K562 (cell line): ENCODE data around the gene PITPNC1. TPM values are rescaled to one million over a fixed set of nuclear protein-coding genes. Genes with fewer than 3 reads are reported as not detected.

ENCODE experiments used
- ARID3A ChIP-seq: IDR thresholded peaks from 2 replicates; pipeline ENCODE4 v1.6.1; 2012; ENCODE audit warnings: low read depth, low read length, improper control_type of control experiment, borderline replicate concordance
- CHD7 ChIP-seq: fragments of 200-600 bp; sonication (generic); IDR thresholded peaks from one replicate; pipeline ENCODE4 v1.6.1; 2012; ENCODE audit warnings: mild to moderate bottlenecking, low read depth, low read length, inconsistent platforms
- DLX4 ChIP-seq: fragments of 250-450 bp; sonication (Bioruptor Pico); IDR thresholded peaks from 2 replicates; pipeline ENCODE4 v1.6.1; 2021; ENCODE audit warnings: mild to moderate bottlenecking
- FIP1L1 ChIP-seq: fragments of 200-400 bp; formaldehyde crosslinking; IDR thresholded peaks from 2 replicates; pipeline ENCODE4 v1.6.1; 2018; ENCODE audit warnings: mild to moderate bottlenecking, low read depth, low read length; ENCODE audit not compliant: poor library complexity, severe bottlenecking
- HDAC2 ChIP-seq: fragments of 450-650 bp; IDR thresholded peaks from 2 replicates; pipeline ENCODE4 v1.6.1; 2016; ENCODE audit warnings: mild to moderate bottlenecking
- KDM1A ChIP-seq, 2 experiments: fragments of 450-650 bp; IDR thresholded peaks; 2 replicates each; pipeline ENCODE4 v1.6.1; 2016; ENCODE audit warnings: mild to moderate bottlenecking in 2 of 2
- NCOR1 ChIP-seq: fragments of 450-650 bp; IDR thresholded peaks from 2 replicates; pipeline ENCODE4 v1.6.1; 2016; ENCODE audit warnings: mild to moderate bottlenecking, moderate library complexity
- POLR3A ChIP-seq: IDR thresholded peaks from 2 replicates; pipeline ENCODE4 v1.6.1; 2011; ENCODE audit warnings: borderline replicate concordance, mild to moderate bottlenecking, moderate library complexity; ENCODE audit not compliant: insufficient read length, insufficient read depth; ENCODE audit errors: extremely low read depth
- RUNX1 ChIP-seq: sonication (generic); IDR thresholded peaks from 2 replicates; pipeline ENCODE4 v1.6.1; 2016; ENCODE audit warnings: antibody characterized with exemption, low read depth
- STAG1 ChIP-seq: sonication (generic); formaldehyde crosslinking; IDR thresholded peaks from 2 replicates; pipeline ENCODE4 v1.5.0; 2020; ENCODE audit warnings: missing genetic modification reagents, borderline replicate concordance
- TCF7L2 ChIP-seq: fragments of 150-350 bp; IDR thresholded peaks from 2 replicates; pipeline ENCODE4 v1.6.1; 2016; ENCODE audit warnings: low read depth, mild to moderate bottlenecking, low read length, moderate library complexity
- TGIF2 ChIP-seq: sonication (generic); formaldehyde crosslinking; IDR thresholded peaks from 2 replicates; pipeline ENCODE4 v1.8.1; 2022; ENCODE audit warnings: mild to moderate bottlenecking, missing genetic modification reagents, moderate library complexity
- XRCC5 ChIP-seq: fragments of 200-400 bp; formaldehyde crosslinking; IDR thresholded peaks from 2 replicates; pipeline ENCODE4 v1.6.1; 2017; ENCODE audit warnings: low read depth, mild to moderate bottlenecking, low read length
- ZNF316 ChIP-seq: fragments of 450-650 bp; IDR thresholded peaks from 2 replicates; pipeline ENCODE4 v1.6.1; 2016
- polyA plus RNA-seq, 8 experiments: library from polyadenylated mRNA; depleted of rRNA in 4 of 8; stranded (reverse) in 5 of 8; unstranded in 3 of 8; fragments of >200 nt; fragmentation: Nextera tagmentation in 2 of 8; fragmentation: Illumina TruSeq in 1 of 8; extraction: Ambion mirVana in 2 of 8; extraction: Trizol in 1 of 8; gene quantifications; 2 replicates each; pipeline versions ENCODE4 v1.2.1 to v1.2.3, GENCODE V29; 2011 to 2014; ENCODE audit warnings: inconsistent platforms in 1 of 8, missing spikeins in 1 of 8
- total RNA-seq, 7 experiments: library from RNA; depleted of rRNA in 6 of 7; stranded (reverse); fragments of >200 nt in 6 of 7; fragmentation: Illumina TruSeq in 2 of 7; extraction: Trizol in 2 of 7; gene quantifications; 2 replicates each; pipeline versions ENCODE4 v1.2.1 to v1.2.3, GENCODE V29; 2011 to 2021; ENCODE audit warnings: low replicate concordance in 1 of 7

PITPNC1 gene
- total and polyA plus RNA-seq, 9 of the 15 experiments (the other 6 are each of a cell fraction or from before 2014, with no cell fraction given) = 0.11 to 1.1 (median 0.65) TPM

- TF ChIP-seq XRCC5 = peak; percentile 64; the same call in 1 of the 2 replicates
- peak; percentile 91 for TF ChIP-seq NCOR1
- TF ChIP-seq DLX4 (CRISPR knock-in tag) = no peak
- TF ChIP-seq KDM1A (IDR thresholded peaks at IDR 0.05) = peak; percentile 87 to 89
- no peak for TF ChIP-seq TGIF2 (CRISPR knock-in tag)
- TF ChIP-seq FIP1L1 = no peak
- TF ChIP-seq RUNX1 = no peak
- no peak for TF ChIP-seq POLR3A
- peak; percentile 87 for TF ChIP-seq HDAC2
- TF ChIP-seq ZNF316 = peak; percentile 56; the same call in 1 of the 2 replicates
- TF ChIP-seq CHD7 = no peak
- TF ChIP-seq STAG1 (CRISPR knock-in tag) = no peak
- peak; percentile 72; the same call in 1 of the 2 replicates for TF ChIP-seq ARID3A
- TF ChIP-seq TCF7L2 = no peak
These were observed 2.6 kb upstream of the PITPNC1 start (continued) for GRCh38 chr17:67374329-67375053.
